IPS-NIHi7 (cell line): Measurements from ENCODE around the gene ZDHHC21.
"Not testable (repeated sequence)": the region's sequence is repeated elsewhere in the genome, so short reads cannot be mapped to it uniquely, and the experiment has no call there.

Experiments used
- DNase-seq: peaks from one replicate; pipeline ENCODE4 v3.0.0; 2012; ENCODE audit warnings: mixed read lengths; ENCODE audit errors: extremely low spot score

The ZDHHC21 gene

GRCh38 chr9:14682616-14683015, 10.6 kb downstream of the ZDHHC21 start:
- not testable (repeated sequence) for DNase-seq

- DNase-seq, result no peak
Observed at GRCh38 chr9:14678776-14679175, 14.5 kb downstream of the ZDHHC21 start.

GRCh38 chr9:14677872-14678271, 15.4 kb downstream of the ZDHHC21 start:
- DNase-seq, result no peak

- no peak for DNase-seq
Observed at GRCh38 chr9:14677396-14677795, 15.8 kb downstream of the ZDHHC21 start.

- no peak for DNase-seq
Observed at GRCh38 chr9:14674630-14675029, 18.6 kb downstream of the ZDHHC21 start.

- DNase-seq, result no peak
Observed at GRCh38 chr9:14671377-14671776, 21.9 kb downstream of the ZDHHC21 start.

GRCh38 chr9:14670718-14671117, 22.5 kb downstream of the ZDHHC21 start:
- no peak for DNase-seq

- not testable (repeated sequence) for DNase-seq
Observed at GRCh38 chr9:14664022-14664421, 29.2 kb downstream of the ZDHHC21 start.

- DNase-seq, result no peak
Observed at GRCh38 chr9:14662060-14662453, 31.2 kb downstream of the ZDHHC21 start.

GRCh38 chr9:14661421-14662059, 31.7 kb downstream of the ZDHHC21 start:
- peak; percentile 12 for DNase-seq

- DNase-seq, result no peak
Observed at GRCh38 chr9:14660721-14661120, 32.5 kb downstream of the ZDHHC21 start.

- DNase-seq, result no peak
Observed at GRCh38 chr9:14654932-14655331, 38.3 kb downstream of the ZDHHC21 start.

GRCh38 chr9:14653511-14653910, 39.7 kb downstream of the ZDHHC21 start:
- no peak for DNase-seq

GRCh38 chr9:14652729-14653377, 40.4 kb downstream of the ZDHHC21 start:
- DNase-seq, result peak; percentile 38

GRCh38 chr9:14650596-14650995, 42.6 kb downstream of the ZDHHC21 start:
- no peak for DNase-seq

GRCh38 chr9:14645648-14646047, 47.6 kb downstream of the ZDHHC21 start:
- no peak for DNase-seq

GRCh38 chr9:14640967-14641366, 52.3 kb downstream of the ZDHHC21 start:
- no peak for DNase-seq

- DNase-seq, result no peak
Observed at GRCh38 chr9:14640294-14640693, 52.9 kb downstream of the ZDHHC21 start.

GRCh38 chr9:14633906-14634565, 59.2 kb downstream of the ZDHHC21 start:
- DNase-seq, result no peak

GRCh38 chr9:14633148-14633547, 60.1 kb downstream of the ZDHHC21 start:
- DNase-seq, result peak; percentile 26

GRCh38 chr9:14627513-14627912, 65.7 kb downstream of the ZDHHC21 start:
- no peak for DNase-seq

- no peak for DNase-seq
Observed at GRCh38 chr9:14618836-14619420, 74.3 kb downstream of the ZDHHC21 start.
